K562 (cell line): ENCODE results near the gene HMGCL. TPM values are rescaled to one million over a fixed set of nuclear protein-coding genes. Genes with fewer than 3 reads are reported as not detected.

Experiments
- ASH1L ChIP-seq: fragments of 450-650 bp; IDR thresholded peaks from 2 replicates; pipeline ENCODE4 v1.6.1; 2018; ENCODE audit warnings: borderline replicate concordance, mild to moderate bottlenecking, low read depth; ENCODE audit not compliant: partially characterized antibody
- ATF7 ChIP-seq: fragments of 450-650 bp; IDR thresholded peaks from 2 replicates; pipeline ENCODE4 v1.7.1; 2014; ENCODE audit warnings: mild to moderate bottlenecking, moderate library complexity
- BRD4 ChIP-seq: fragments of 200-600 bp; sonication (generic); IDR thresholded peaks from 2 replicates; pipeline ENCODE4 v1.6.1; 2017; ENCODE audit warnings: inconsistent platforms
- DACH1 ChIP-seq: fragments of 450-650 bp; IDR thresholded peaks from 2 replicates; pipeline ENCODE4 v1.6.1; 2018; ENCODE audit not compliant: partially characterized antibody
- ETV5 ChIP-seq: sonication (generic); formaldehyde crosslinking; IDR thresholded peaks from 2 replicates; pipeline ENCODE4 v1.4.0; 2020; ENCODE audit warnings: low read depth, mild to moderate bottlenecking, missing genetic modification reagents
- FOXJ3 ChIP-seq: sonication (generic); formaldehyde crosslinking; IDR thresholded peaks from 2 replicates; pipeline ENCODE4 v1.4.0; 2020; ENCODE audit warnings: mild to moderate bottlenecking, missing genetic modification reagents
- HNRNPLL ChIP-seq: fragments of 200-400 bp; formaldehyde crosslinking; IDR thresholded peaks from 2 replicates; pipeline ENCODE4 v1.6.1; 2017; ENCODE audit warnings: low read length, low read depth, mild to moderate bottlenecking; ENCODE audit not compliant: poor library complexity, severe bottlenecking
- NFIX ChIP-seq: fragments of 250-450 bp; sonication (Bioruptor Pico); IDR thresholded peaks from 2 replicates; pipeline ENCODE4 v1.4.0; 2020; ENCODE audit warnings: low read depth, mild to moderate bottlenecking, moderate library complexity
- NR2C1 ChIP-seq, 2 experiments: fragments of 450-650 bp; IDR thresholded peaks; 2 replicates each; pipeline ENCODE4 v1.6.1; 2017; ENCODE audit warnings: mild to moderate bottlenecking in 2 of 2, antibody characterized with exemption in 1 of 2, inconsistent platforms in 1 of 2, missing compliant biosample characterization in 1 of 2, missing genetic modification characterization in 1 of 2
- PURB ChIP-seq: sonication (generic); formaldehyde crosslinking; IDR thresholded peaks from 2 replicates; pipeline ENCODE4 v1.9.0; 2021; ENCODE audit warnings: low read depth, mild to moderate bottlenecking, missing genetic modification reagents
- SMAD3 ChIP-seq: fragments of 450-650 bp; formaldehyde crosslinking; conservative IDR thresholded peaks from 2 replicates; pipeline ENCODE4 v1.4.0; 2020; ENCODE audit warnings: mild to moderate bottlenecking
- SMARCA4 ChIP-seq: fragments of 450-650 bp; IDR thresholded peaks from 2 replicates; pipeline ENCODE4 v1.6.1; 2016
- TRIM24 ChIP-seq, 2 experiments: fragments of 450-650 bp; IDR thresholded peaks; 2 replicates each; pipeline ENCODE4 v1.6.1; 2016
- ZNF57 ChIP-seq: fragments of 450-650 bp; formaldehyde crosslinking; IDR thresholded peaks from 2 replicates; pipeline ENCODE4 v1.4.0; 2020; ENCODE audit warnings: mild to moderate bottlenecking, moderate library complexity
- ZNF699 ChIP-seq: fragments of 250-450 bp; sonication (Bioruptor Pico); IDR thresholded peaks from 2 replicates; pipeline ENCODE4 v1.8.0; 2021; ENCODE audit warnings: mild to moderate bottlenecking, moderate library complexity; ENCODE audit not compliant: insufficient replicate concordance
- polyA plus RNA-seq, 8 experiments: library from polyadenylated mRNA; depleted of rRNA in 4 of 8; stranded (reverse) in 5 of 8; unstranded in 3 of 8; fragments of >200 nt; fragmentation: Nextera tagmentation in 2 of 8; fragmentation: Illumina TruSeq in 1 of 8; extraction: Ambion mirVana in 2 of 8; extraction: Trizol in 1 of 8; gene quantifications; 2 replicates each; pipeline versions ENCODE4 v1.2.1 to v1.2.3, GENCODE V29; 2011 to 2014; ENCODE audit warnings: inconsistent platforms in 1 of 8, missing spikeins in 1 of 8
- total RNA-seq, 7 experiments: library from RNA; depleted of rRNA in 6 of 7; stranded (reverse); fragments of >200 nt in 6 of 7; fragmentation: Illumina TruSeq in 2 of 7; extraction: Trizol in 2 of 7; gene quantifications; 2 replicates each; pipeline versions ENCODE4 v1.2.1 to v1.2.3, GENCODE V29; 2011 to 2021; ENCODE audit warnings: low replicate concordance in 1 of 7
- TF ChIP-seq, protein P1 (sequence below): fragments of 250-450 bp; sonication (Bioruptor Pico); IDR thresholded peaks from 2 replicates; pipeline ENCODE4 v1.5.0; 2021
- TF ChIP-seq, protein P2 (sequence below): fragments of 150-350 bp; IDR thresholded peaks from 2 replicates; pipeline ENCODE4 v1.6.1; 2014; ENCODE audit warnings: low read depth, mild to moderate bottlenecking, low read length, borderline replicate concordance
- TF ChIP-seq, protein P3 (sequence below): sonication (generic); formaldehyde crosslinking; IDR thresholded peaks from 2 replicates; pipeline ENCODE4 v1.9.0; 2022; ENCODE audit warnings: mild to moderate bottlenecking, missing genetic modification reagents
- TF ChIP-seq, protein P4 (sequence below), 3 experiments: fragments of 200-800 bp in 1 of 3; sonication (Bioruptor generic) in 1 of 3; sonication (generic) in 1 of 3; formaldehyde crosslinking in 1 of 3; IDR thresholded peaks; 2 replicates each; pipeline versions ENCODE4 v1.6.1 to v1.8.0; 2016 to 2022; ENCODE audit warnings: mild to moderate bottlenecking in 2 of 3, missing compliant biosample characterization in 2 of 3, missing genetic modification characterization in 2 of 3, missing genetic modification reagents in 1 of 3
- TF ChIP-seq, protein P5 (sequence below): sonication (generic); formaldehyde crosslinking; IDR thresholded peaks from 2 replicates; pipeline ENCODE4 v1.8.1; 2023; ENCODE audit warnings: mild to moderate bottlenecking, missing genetic modification reagents

HMGCL gene
- total and polyA plus RNA-seq, 9 of the 15 experiments (the other 6 are each of a cell fraction or from before 2014, with no cell fraction given), result 18.0 to 82.2 (median 24.2) TPM

DNA sequence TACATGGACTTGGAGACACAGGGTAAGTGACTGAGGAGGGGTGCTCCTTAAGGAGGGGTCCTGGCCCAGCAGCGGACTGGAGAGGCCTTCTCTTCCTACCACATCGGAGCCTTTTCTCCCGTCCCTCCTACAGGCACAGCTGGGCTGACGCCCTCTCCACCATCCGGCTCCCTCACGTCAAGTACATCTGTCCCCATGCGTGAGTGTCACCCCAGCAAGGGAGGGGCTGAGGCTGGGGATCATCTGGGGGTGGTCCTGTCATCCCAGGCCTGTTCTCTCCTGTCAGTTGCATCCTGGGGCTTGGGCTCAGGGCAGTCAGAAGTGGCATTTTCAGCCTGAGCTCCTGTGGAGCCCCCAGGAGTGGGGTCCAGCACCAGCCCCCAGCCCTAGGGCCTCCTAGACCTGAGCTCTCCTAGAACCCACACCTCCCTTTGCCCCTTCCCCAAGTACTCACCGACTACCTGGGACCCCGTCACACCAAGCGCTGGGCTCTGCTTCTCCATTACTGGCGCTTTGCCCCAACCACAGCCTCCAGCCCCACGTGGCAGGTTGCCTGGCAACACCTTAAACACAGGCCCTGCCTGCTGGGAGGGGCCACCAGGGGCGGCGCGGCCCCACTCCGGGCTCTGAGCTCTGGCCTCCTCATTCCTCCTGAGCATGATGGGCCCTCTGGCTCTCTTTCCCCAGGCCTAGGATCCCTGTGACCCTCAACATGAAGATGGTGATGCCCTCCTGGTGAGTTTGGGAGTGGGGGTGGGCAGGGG, 32.0 kb downstream of the HMGCL start (continued):
- TF ChIP-seq FOXJ3 (CRISPR knock-in tag) (peak; percentile 26; the same call in 1 of the 2 replicates), PURB (CRISPR knock-in tag) (no peak), TRIM24 (IDR thresholded peaks at IDR 0.05) (no peak), ZNF57 (CRISPR knock-in tag) (no peak), NFIX (no peak), SMARCA4 (no peak), ATF7 (no peak), ZNF699 (no peak), SMAD3 (CRISPR knock-in tag) (no peak), BRD4 (no peak), HNRNPLL (no peak), ETV5 (no peak), DACH1 (no peak), NR2C1 (IDR thresholded peaks at IDR 0.05) (no peak), NR2C1 (tag; IDR thresholded peaks at IDR 0.05) (no peak), ASH1L (no peak)
- TF ChIP-seq, protein P1, sequence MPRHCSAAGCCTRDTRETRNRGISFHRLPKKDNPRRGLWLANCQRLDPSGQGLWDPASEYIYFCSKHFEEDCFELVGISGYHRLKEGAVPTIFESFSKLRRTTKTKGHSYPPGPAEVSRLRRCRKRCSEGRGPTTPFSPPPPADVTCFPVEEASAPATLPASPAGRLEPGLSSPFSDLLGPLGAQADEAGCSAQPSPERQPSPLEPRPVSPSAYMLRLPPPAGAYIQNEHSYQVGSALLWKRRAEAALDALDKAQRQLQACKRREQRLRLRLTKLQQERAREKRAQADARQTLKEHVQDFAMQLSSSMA (CRISPR knock-in tag), result no peak
- TF ChIP-seq, protein P2, sequence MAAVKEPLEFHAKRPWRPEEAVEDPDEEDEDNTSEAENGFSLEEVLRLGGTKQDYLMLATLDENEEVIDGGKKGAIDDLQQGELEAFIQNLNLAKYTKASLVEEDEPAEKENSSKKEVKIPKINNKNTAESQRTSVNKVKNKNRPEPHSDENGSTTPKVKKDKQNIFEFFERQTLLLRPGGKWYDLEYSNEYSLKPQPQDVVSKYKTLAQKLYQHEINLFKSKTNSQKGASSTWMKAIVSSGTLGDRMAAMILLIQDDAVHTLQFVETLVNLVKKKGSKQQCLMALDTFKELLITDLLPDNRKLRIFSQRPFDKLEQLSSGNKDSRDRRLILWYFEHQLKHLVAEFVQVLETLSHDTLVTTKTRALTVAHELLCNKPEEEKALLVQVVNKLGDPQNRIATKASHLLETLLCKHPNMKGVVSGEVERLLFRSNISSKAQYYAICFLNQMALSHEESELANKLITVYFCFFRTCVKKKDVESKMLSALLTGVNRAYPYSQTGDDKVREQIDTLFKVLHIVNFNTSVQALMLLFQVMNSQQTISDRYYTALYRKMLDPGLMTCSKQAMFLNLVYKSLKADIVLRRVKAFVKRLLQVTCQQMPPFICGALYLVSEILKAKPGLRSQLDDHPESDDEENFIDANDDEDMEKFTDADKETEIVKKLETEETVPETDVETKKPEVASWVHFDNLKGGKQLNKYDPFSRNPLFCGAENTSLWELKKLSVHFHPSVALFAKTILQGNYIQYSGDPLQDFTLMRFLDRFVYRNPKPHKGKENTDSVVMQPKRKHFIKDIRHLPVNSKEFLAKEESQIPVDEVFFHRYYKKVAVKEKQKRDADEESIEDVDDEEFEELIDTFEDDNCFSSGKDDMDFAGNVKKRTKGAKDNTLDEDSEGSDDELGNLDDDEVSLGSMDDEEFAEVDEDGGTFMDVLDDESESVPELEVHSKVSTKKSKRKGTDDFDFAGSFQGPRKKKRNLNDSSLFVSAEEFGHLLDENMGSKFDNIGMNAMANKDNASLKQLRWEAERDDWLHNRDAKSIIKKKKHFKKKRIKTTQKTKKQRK, result no peak
- TF ChIP-seq, protein P3, sequence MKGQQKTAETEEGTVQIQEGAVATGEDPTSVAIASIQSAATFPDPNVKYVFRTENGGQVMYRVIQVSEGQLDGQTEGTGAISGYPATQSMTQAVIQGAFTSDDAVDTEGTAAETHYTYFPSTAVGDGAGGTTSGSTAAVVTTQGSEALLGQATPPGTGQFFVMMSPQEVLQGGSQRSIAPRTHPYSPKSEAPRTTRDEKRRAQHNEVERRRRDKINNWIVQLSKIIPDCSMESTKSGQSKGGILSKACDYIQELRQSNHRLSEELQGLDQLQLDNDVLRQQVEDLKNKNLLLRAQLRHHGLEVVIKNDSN (CRISPR knock-in tag), result peak; percentile 92
- TF ChIP-seq, protein P4, sequence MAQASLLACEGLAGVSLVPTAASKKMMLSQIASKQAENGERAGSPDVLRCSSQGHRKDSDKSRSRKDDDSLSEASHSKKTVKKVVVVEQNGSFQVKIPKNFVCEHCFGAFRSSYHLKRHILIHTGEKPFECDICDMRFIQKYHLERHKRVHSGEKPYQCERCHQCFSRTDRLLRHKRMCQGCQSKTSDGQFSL (CRISPR knock-in tag; IDR thresholded peaks at IDR 0.05), result no peak
- TF ChIP-seq, protein P4 (tag; IDR thresholded peaks at IDR 0.05), result no peak
- TF ChIP-seq, protein P5, sequence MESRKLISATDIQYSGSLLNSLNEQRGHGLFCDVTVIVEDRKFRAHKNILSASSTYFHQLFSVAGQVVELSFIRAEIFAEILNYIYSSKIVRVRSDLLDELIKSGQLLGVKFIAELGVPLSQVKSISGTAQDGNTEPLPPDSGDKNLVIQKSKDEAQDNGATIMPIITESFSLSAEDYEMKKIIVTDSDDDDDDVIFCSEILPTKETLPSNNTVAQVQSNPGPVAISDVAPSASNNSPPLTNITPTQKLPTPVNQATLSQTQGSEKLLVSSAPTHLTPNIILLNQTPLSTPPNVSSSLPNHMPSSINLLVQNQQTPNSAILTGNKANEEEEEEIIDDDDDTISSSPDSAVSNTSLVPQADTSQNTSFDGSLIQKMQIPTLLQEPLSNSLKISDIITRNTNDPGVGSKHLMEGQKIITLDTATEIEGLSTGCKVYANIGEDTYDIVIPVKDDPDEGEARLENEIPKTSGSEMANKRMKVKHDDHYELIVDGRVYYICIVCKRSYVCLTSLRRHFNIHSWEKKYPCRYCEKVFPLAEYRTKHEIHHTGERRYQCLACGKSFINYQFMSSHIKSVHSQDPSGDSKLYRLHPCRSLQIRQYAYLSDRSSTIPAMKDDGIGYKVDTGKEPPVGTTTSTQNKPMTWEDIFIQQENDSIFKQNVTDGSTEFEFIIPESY (CRISPR knock-in tag), result 0 out of 2 replicates have a peak, but pooled peaks have one; percentile 25
